ENCODE measurements around the gene SLC6A7.

Gene SLC6A7

GRCh38 chr5:150156027-150156368 is 33.9 kb upstream of the SLC6A7 start:
- DNase-seq (ENCODE audit: low spot score), result no peak

GRCh38 chr5:150156540-150156939 is 33.3 kb upstream of the SLC6A7 start:
- DNase-seq (ENCODE audit: low spot score), result no peak

DNA sequence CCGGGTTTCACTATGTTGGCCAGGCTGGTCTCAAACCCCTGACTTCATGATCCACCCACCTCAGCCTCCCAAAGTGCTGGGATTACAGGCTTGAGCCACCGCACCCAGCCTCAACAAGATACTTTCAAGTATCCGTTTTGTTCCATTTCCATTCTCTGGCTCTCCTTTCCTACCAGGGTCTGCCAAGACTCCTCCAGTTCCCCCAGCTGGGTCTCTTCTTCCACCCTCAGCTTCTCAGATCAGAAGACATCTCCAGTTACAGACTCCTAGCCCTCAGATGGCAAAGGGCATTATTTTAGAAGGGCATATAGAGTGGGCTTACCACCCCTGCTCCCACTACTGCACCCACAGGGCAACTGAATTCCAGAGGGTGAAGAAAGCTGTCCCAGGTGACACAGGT is 32.7 kb upstream of the SLC6A7 start:
- no peak for DNase-seq (ENCODE audit: low spot score)

- no peak for DNase-seq (ENCODE audit: low spot score)
Measured at GRCh38 chr5:150158170-150158949, 31.5 kb upstream of the SLC6A7 start.

- DNase-seq (ENCODE audit: low spot score), result no peak
Measured at GRCh38 chr5:150159031-150159430, 30.8 kb upstream of the SLC6A7 start.

DNA sequence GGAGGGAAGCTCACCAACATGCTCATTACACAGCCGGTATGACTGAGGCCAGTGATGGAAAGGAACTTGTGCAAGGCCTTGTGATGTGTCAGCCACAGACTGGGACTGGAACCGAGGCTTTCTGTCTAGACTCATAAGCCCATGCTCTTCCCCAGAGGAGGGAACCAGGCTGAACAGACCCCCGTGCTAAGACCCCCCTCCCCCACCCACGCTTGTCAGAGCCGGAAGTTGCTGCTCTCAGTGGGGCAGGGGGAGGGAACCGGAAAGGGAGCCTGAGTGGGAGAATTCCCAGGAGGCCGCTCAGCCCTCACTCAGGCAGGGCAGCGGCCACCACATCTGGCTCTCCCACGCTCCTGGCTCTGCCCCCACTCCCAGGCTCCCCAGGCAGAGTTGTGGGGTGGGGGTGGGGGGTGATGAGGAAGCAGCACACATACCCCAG is 30.1 kb upstream of the SLC6A7 start:
- DNase-seq (ENCODE audit: low spot score), result no peak

DNA sequence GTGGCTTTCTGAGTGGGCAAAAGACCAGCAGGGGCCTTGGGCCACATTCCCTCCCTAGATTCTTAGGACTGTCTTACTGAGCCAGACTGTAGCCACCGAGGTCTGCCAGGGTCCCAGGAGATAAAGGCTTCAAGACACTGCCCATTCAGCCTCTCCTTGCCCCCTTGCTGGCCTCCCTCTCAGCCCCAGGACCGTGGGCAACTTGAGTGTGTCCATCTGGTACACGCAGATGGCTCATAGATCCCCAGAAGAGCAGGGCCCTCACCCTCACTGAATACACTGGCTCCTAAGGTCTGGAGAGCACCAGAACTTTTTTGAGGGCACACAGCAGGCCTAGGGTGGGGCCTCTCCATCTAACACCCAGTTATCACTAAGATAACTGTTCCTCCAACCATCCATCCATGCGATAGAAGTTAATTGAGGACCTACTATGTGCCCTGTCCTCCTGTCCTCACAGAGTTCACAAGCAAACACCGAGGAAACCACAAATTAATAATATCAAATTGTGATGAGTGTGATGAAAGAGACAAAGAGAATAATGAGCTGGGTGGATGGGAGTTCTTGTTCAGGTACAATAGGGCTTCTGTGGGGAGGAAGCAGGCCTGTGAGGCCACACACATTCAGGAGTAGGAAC is 29.3 kb upstream of the SLC6A7 start:
- no peak for DNase-seq (ENCODE audit: low spot score)

DNA sequence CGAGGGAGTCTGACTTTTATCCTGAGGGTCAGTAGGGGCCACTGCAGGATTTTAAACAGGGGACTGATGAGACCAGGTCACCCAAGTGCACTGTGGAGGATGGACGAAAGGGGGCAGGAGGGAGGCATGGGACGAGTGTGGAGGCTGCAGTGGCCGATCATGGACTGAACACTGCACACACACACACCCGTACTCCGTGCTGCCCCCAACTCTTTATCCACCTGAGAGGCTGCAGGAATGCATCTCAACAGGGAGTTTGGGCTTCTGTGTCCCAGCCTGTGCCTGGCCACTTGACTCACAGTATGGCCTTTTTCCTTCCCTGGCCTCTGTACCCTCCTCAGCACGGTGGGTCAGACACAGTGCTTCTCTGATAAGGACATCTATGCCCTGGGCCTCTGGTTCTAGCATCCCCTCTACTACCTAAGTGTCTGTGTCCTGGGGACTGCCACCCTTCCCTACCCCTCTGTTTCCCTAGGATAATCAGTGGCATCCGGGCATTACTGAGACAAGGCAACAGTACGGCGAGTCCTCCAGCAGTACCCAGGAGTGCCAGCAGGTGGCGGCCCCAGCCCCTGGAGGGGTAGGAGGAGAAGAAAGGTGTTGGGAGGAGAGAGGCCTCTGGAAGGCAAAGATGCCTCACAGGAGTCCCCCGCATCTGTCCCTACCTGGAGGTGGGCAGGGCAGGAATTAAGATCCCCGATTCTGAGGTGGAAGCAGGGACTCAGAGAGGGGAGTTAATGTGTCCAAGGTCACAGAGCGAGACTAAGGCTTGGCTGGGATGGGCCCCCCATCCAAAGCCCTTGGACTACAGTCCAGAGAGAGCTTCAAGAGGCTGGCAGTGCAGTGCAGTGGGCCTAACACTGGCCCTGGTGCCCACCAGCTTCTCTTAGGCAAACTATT is 28.4 kb upstream of the SLC6A7 start:
- DNase-seq (ENCODE audit: low spot score), result peak; percentile 63

- no peak for DNase-seq (ENCODE audit: low spot score)
Measured at GRCh38 chr5:150162142-150162513, 27.7 kb upstream of the SLC6A7 start.

GRCh38 chr5:150163035-150163434 is 26.8 kb upstream of the SLC6A7 start:
- DNase-seq (ENCODE audit: low spot score), result no peak

- no peak for DNase-seq (ENCODE audit: low spot score)
Measured at GRCh38 chr5:150163547-150164059, 26.3 kb upstream of the SLC6A7 start.

DNA sequence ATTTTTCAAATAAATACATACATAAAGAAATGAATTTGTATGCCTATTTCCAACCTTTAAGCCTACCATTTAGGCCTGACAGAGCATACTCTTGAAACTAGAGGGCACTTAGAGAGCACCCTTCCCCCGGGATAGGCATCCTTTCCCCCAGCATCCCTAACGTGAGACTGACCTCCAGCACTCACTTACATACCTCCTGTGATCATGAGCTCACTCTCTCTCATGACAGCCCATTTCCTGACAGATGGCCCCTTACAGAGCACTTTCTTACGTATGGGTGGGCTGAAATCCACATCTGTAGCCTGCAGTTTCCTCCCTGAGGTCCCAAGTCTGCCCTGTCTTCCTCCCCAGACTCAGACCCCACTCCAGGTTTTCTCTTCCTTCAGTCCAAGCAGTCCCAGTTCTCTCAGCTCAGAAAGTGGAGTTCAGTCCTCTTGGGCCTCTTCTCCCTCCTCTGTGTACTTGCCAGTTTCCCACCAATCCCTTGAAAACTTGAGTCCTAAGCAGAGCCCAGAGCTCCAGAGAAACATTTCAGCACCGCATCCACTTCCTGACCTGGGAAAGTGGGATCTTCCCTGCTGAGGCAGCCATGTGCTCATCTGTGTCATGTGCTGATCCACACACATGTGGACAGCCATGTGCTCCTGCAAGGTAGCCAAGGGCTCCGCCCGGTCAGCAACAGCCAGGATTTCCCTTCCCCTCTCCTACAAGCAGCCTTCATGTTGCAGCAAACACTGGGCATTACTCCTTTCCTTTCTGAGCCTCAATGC is 25.5 kb upstream of the SLC6A7 start:
- no peak for DNase-seq (ENCODE audit: low spot score)

GRCh38 chr5:150166037-150166649 is 23.7 kb upstream of the SLC6A7 start:
- no peak for DNase-seq (ENCODE audit: low spot score)

GRCh38 chr5:150166650-150167511 is 23.0 kb upstream of the SLC6A7 start, which contains the start of gene CDX1:
Gene CDX1, plus strand, starts transcription at chr5:150166778. Its CDS starts 99 bp downstream, at chr5:150166877.
- DNase-seq (ENCODE audit: low spot score), result no peak

DNA sequence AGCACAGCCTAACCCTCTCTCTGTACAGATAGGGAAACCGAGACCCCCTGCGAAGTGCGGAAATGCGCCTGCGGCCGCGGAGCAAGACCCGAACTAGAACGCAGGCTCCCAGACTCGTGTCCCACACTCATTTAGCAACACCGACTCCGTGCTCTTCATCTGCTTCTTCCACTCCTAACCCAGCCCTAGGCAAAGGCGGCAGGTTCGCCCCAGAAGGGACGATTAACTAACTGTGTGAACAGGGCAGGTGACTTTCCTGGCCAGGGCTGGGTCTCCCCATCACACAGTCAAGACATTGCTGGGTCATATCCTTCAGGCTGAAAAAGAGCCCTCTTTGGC is 22.4 kb upstream of the SLC6A7 start:
- DNase-seq (ENCODE audit: low spot score), result no peak

- DNase-seq (ENCODE audit: low spot score), result no peak
Measured at GRCh38 chr5:150167908-150168307, 22.0 kb upstream of the SLC6A7 start.

DNA sequence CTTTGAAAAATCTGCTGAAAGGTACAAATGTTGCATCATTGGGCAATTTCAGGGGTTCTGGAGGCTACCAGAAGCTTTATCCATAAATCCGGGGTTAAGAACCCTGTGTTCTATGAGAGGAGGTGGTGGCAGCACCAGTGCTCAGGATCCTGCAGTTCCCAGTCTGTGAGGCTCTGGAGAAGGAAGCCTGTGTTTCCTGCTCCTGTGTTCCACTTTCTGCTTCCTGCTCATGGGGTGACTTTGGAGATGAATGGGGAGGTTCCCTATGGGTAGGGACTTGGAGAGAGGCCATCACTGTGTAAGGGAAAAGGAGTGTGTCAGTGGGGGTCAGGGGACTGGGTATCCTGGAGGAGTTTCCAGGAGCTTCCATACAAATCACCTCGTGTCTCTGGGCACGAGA is 21.0 kb upstream of the SLC6A7 start:
- DNase-seq (ENCODE audit: low spot score), result no peak

DNA sequence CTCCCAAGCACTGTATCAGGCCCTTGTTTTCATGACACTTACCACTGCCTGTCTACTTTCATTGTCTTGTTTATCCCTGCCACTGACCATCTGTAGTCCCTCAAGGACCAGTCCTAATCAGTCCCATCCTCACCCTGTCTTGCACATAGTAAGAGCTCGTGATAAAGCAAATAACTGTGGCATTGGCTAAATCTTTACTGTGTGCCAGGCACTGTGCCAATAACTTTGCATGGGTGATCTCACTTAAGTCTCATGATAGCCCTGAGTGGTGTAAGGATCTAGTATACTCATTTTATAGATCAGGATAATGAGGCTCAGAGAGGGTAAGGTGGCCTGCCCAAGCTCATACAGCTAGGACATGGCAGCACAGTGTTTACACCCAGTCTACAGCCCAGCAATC is 17.7 kb upstream of the SLC6A7 start:
- no peak for DNase-seq (ENCODE audit: low spot score)

GRCh38 chr5:150172556-150172955 is 17.3 kb upstream of the SLC6A7 start:
- no peak for DNase-seq (ENCODE audit: low spot score)

- no peak for DNase-seq (ENCODE audit: low spot score)
Measured at GRCh38 chr5:150173161-150173560, 16.7 kb upstream of the SLC6A7 start.

DNA sequence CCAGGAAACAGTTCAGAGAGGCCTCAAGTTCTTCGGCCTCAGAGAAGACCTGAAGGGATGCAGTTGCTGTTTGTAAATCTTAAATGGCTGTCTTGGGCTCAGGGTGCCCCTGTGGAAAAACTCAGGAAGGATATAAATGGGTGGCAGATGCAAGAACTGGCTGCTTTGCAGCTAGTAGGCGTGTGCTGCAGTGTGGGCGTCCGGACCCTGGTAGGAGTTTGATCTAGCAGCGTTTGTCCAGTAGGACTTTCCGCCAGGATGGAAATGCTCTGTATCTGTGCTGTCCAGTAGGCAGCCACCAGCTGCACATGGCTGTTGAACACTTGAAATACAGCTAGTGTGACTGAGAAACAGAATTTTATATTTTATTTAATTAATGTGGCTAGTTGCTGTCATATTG is 15.6 kb upstream of the SLC6A7 start:
- DNase-seq (ENCODE audit: low spot score), result no peak
